ENCODE measurements around the gene TMEM132D. TPM values are rescaled to one million over a fixed set of nuclear protein-coding genes. Genes with fewer than 3 reads are reported as not detected.

TMEM132D gene
- total and polyA plus RNA-seq, 2 donors from 2014 or later = 0.13 TPM; not detected in 1

GRCh38 chr12:129211862-129212630 lies 691.8 kb downstream of the TMEM132D start:
- no peak overlapping the region for H3K27ac ChIP-seq (ENCODE audit: low read depth in 2 of 2, low read length in 2 of 2)
- no peaks in the 10 kb centered on the region for H3K9me3 ChIP-seq (ENCODE audit: control insufficient read depth in 2 of 3, insufficient read depth in 1 of 3, low read length in 3 of 3)
- no peaks in the 10 kb centered on the region for H3K36me3 ChIP-seq (ENCODE audit: control insufficient read depth in 2 of 3, insufficient read depth in 3 of 3, low read length in 3 of 3)
- no peak overlapping the region for H3K9ac ChIP-seq (ENCODE audit: low read length in 3 of 3)
- DNase-seq (no peak), FAIRE-seq (no peak)
- H3K4me1 ChIP-seq (ENCODE audit: control insufficient read depth in 2 of 3, insufficient read depth in 2 of 3, low read depth in 1 of 3, low read length in 3 of 3) = no peaks in the 10 kb centered on the region
- no peaks in the 10 kb centered on the region for H3K27me3 ChIP-seq (ENCODE audit: control insufficient read depth, insufficient read depth, low read length)
- intact Hi-C loops (cut with DNase I) = no loop called here
- no peak for TF ChIP-seq CTCF (IDR thresholded peaks at IDR 0.05; ENCODE audit: borderline replicate concordance, extremely low read depth, insufficient read depth)
- no peak overlapping the region for H3K4me3 ChIP-seq (ENCODE audit: low read length in 3 of 3)

- FAIRE-seq = no peak
- intact Hi-C loops (cut with DNase I) = no loop called here
Measured at GRCh38 chr12:129208566-129208965, 695.3 kb downstream of the TMEM132D start.

GRCh38 chr12:129207084-129207483 lies 696.7 kb downstream of the TMEM132D start:
- no peaks in the 10 kb centered on the region for H3K27me3 ChIP-seq (ENCODE audit: control insufficient read depth, insufficient read depth, low read length)
- intact Hi-C loops (cut with DNase I) = no loop called here
- H3K9ac ChIP-seq (ENCODE audit: low read length in 3 of 3) = no peak overlapping the region
- no peak overlapping the region for H3K27ac ChIP-seq (ENCODE audit: low read depth in 2 of 2, low read length in 2 of 2)
- no peak overlapping the region for H3K4me3 ChIP-seq (ENCODE audit: low read length in 3 of 3)
- no peaks in the 10 kb centered on the region for H3K36me3 ChIP-seq (ENCODE audit: control insufficient read depth in 2 of 3, insufficient read depth in 3 of 3, low read length in 3 of 3)
- no peaks in the 10 kb centered on the region for H3K9me3 ChIP-seq (ENCODE audit: control insufficient read depth in 2 of 3, insufficient read depth in 1 of 3, low read length in 3 of 3)
- H3K4me1 ChIP-seq (ENCODE audit: control insufficient read depth in 2 of 3, insufficient read depth in 2 of 3, low read depth in 1 of 3, low read length in 3 of 3) = no peaks in the 10 kb centered on the region
- TF ChIP-seq CTCF (IDR thresholded peaks at IDR 0.05; ENCODE audit: borderline replicate concordance, extremely low read depth, insufficient read depth) = no peak
- FAIRE-seq (no peak), DNase-seq (no peak)

More at GRCh38 chr12:129208566-129208965, 695.3 kb downstream of the TMEM132D start:
- Histone ChIP-seq H3K9me3 (ENCODE audit: control insufficient read depth in 2 of 3, insufficient read depth in 1 of 3, low read length in 3 of 3) (no peaks in the 10 kb centered on the region), H3K36me3 (ENCODE audit: control insufficient read depth in 2 of 3, insufficient read depth in 3 of 3, low read length in 3 of 3) (no peaks in the 10 kb centered on the region), H3K4me3 (ENCODE audit: low read length in 3 of 3) (no peak overlapping the region), H3K9ac (ENCODE audit: low read length in 3 of 3) (no peak overlapping the region), H3K4me1 (ENCODE audit: control insufficient read depth in 2 of 3, insufficient read depth in 2 of 3, low read depth in 1 of 3, low read length in 3 of 3) (no peaks in the 10 kb centered on the region), H3K27ac (ENCODE audit: low read depth in 2 of 2, low read length in 2 of 2) (no peak overlapping the region), H3K27me3 (ENCODE audit: control insufficient read depth, insufficient read depth, low read length) (no peaks in the 10 kb centered on the region)
- TF ChIP-seq CTCF (IDR thresholded peaks at IDR 0.05; ENCODE audit: borderline replicate concordance, extremely low read depth, insufficient read depth) = no peak
- no peak for DNase-seq

Measured in kidney (tissue), 14 donors.